WTC11 (cell line): Measurements from ENCODE around the gene MAP3K14. TPM values are rescaled to one million over a fixed set of nuclear protein-coding genes. Genes with fewer than 3 reads are reported as not detected.

Experiments
- ATAC-seq: fragments of 200-7000 bp; cut with Tn5 transposase; 2 replicates; pipeline ENCODE4 v1.10.0; 2021; ENCODE audit warnings: mild to moderate bottlenecking, moderate library complexity
- CTCF ChIA-PET: fragments of 300-600 bp; sonication (Branson Sonifier 250); formaldehyde crosslinking; loops from one replicate; lab custom pipeline; 2021; ENCODE audit warnings: antibody characterized with exemption; lab: Charles Lee
- POLR2A ChIA-PET: fragments of 350-600 bp; sonication (Branson Sonifier 250); formaldehyde crosslinking; loops from one replicate; lab custom pipeline; 2021; ENCODE audit warnings: antibody characterized with exemption; lab: Charles Lee
- DNase-seq: peaks from one replicate; pipeline ENCODE4 v3.0.0; 2021; ENCODE audit warnings: low spot score
- H3K27ac Mint-ChIP-seq: 2 replicates; pipeline ENCODE4 v1.8.0; 2021; ENCODE audit warnings: mixed read lengths
- H3K27me3 Mint-ChIP-seq: 2 replicates; pipeline ENCODE4 v1.8.0; 2021; ENCODE audit warnings: low read depth, mild to moderate bottlenecking, moderate library complexity, mixed read lengths
- H3K36me3 Mint-ChIP-seq: 2 replicates; pipeline ENCODE4 v1.8.0; 2021; ENCODE audit warnings: mixed read lengths
- H3K4me1 Mint-ChIP-seq: 2 replicates; pipeline ENCODE4 v1.8.0; 2022; ENCODE audit warnings: mixed read lengths
- H3K4me3 Mint-ChIP-seq: 2 replicates; pipeline ENCODE4 v1.8.0; 2021; ENCODE audit warnings: mild to moderate bottlenecking, moderate library complexity, mixed read lengths
- H3K9me3 Mint-ChIP-seq: 2 replicates; pipeline ENCODE4 v1.8.0; 2021; ENCODE audit warnings: mixed read lengths
- ELF4 ChIP-seq: sonication (generic); formaldehyde crosslinking; IDR thresholded peaks from 2 replicates; pipeline ENCODE4 v1.8.1; 2022; ENCODE audit warnings: low read depth, mild to moderate bottlenecking, moderate library complexity, missing genetic modification reagents
- GRHL2 ChIP-seq: fragments of 250-450 bp; sonication (Bioruptor Pico); IDR thresholded peaks from 2 replicates; pipeline ENCODE4 v1.8.0; 2022; ENCODE audit warnings: mild to moderate bottlenecking, moderate library complexity; ENCODE audit not compliant: insufficient replicate concordance, severe bottlenecking
- SOX15 ChIP-seq: fragments of 250-450 bp; sonication (Bioruptor Pico); IDR thresholded peaks from 2 replicates; pipeline ENCODE4 v1.9.0; 2021; ENCODE audit warnings: mild to moderate bottlenecking
- TEAD1 ChIP-seq: sonication (generic); formaldehyde crosslinking; IDR thresholded peaks from 2 replicates; pipeline ENCODE4 v1.8.0; 2022; ENCODE audit warnings: mild to moderate bottlenecking, missing genetic modification reagents
- TP53 ChIP-seq: sonication (generic); formaldehyde crosslinking; IDR thresholded peaks from 2 replicates; pipeline ENCODE4 v1.8.1; 2023; ENCODE audit warnings: mild to moderate bottlenecking, missing genetic modification reagents
- USF1 ChIP-seq: sonication (generic); formaldehyde crosslinking; IDR thresholded peaks from 2 replicates; pipeline ENCODE4 v1.8.0; 2022; ENCODE audit warnings: mild to moderate bottlenecking, missing genetic modification reagents
- ZNF232 ChIP-seq: sonication (generic); formaldehyde crosslinking; IDR thresholded peaks from 2 replicates; pipeline ENCODE4 v1.8.0; 2022; ENCODE audit warnings: mild to moderate bottlenecking, missing genetic modification reagents
- total RNA-seq: library from RNA; stranded (reverse); gene quantifications from 3 replicates; pipeline ENCODE4 v1.2.3, GENCODE V29; 2021
- TF ChIP-seq, protein P1 (sequence below): sonication (generic); formaldehyde crosslinking; IDR thresholded peaks from 2 replicates; pipeline ENCODE4 v1.8.1; 2022; ENCODE audit warnings: mild to moderate bottlenecking, missing genetic modification reagents, moderate library complexity, borderline replicate concordance
- TF ChIP-seq, protein P2 (sequence below): sonication (generic); formaldehyde crosslinking; IDR thresholded peaks from 2 replicates; pipeline ENCODE4 v1.8.1; 2022; ENCODE audit warnings: mild to moderate bottlenecking, moderate library complexity, missing genetic modification reagents
- TF ChIP-seq, protein P3 (sequence below): sonication (generic); formaldehyde crosslinking; IDR thresholded peaks from 2 replicates; pipeline ENCODE4 v1.8.0; 2022; ENCODE audit warnings: mild to moderate bottlenecking, missing genetic modification reagents
- TF ChIP-seq, protein P4 (sequence below): fragments of 250-450 bp; sonication (Bioruptor Pico); IDR thresholded peaks from 2 replicates; pipeline ENCODE4 v1.9.0; 2021; ENCODE audit warnings: moderate library complexity, mild to moderate bottlenecking, inconsistent platforms, borderline replicate concordance

MAP3K14 gene
- total RNA-seq, 1 experiment from 2014 or later, result 4.0 TPM

DNA sequence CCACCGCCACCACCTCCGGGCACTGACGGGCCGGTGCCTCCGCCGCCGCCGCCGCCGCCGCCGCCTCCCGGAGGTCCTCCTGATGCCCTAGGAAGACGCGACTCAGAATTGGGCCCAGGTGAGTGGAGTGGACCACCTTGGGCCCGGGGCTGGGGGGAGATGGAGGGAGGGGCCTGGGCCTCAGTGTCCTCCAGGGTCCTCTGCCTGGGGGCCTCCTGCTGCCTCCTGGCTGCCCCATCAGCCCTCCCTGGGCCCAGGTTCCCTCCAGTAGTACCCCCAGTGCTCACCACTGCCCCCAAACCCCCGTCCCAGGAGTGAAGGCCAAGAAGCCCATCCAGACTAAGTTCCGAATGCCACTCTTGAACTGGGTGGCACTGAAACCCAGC lies 74.8 kb downstream of the MAP3K14 start (continued):
- no peak for TF ChIP-seq GRHL2 (CRISPR knock-in tag)
- TF ChIP-seq, protein P1, sequence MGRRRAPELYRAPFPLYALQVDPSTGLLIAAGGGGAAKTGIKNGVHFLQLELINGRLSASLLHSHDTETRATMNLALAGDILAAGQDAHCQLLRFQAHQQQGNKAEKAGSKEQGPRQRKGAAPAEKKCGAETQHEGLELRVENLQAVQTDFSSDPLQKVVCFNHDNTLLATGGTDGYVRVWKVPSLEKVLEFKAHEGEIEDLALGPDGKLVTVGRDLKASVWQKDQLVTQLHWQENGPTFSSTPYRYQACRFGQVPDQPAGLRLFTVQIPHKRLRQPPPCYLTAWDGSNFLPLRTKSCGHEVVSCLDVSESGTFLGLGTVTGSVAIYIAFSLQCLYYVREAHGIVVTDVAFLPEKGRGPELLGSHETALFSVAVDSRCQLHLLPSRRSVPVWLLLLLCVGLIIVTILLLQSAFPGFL, result no peak

- Mint-ChIP-seq H3K27ac (no peak overlapping the region), H3K36me3 (no peaks in the 10 kb centered on the region), H3K9me3 (no peaks in the 10 kb centered on the region), H3K4me1 (peaks cover 12% of the 10 kb centered on the region), H3K4me3 (peak overlapping the region; percentile 77), H3K27me3 (peaks cover 48% of the 10 kb centered on the region)
- DNase-seq, result peak; percentile 79
- ChIA-PET CTCF (interaction anchor here (0.8 to 9.1 kb wide), 16 partner anchors 9 to 154 kb away, joined by 3 to 179 read pairs (median 6); partner anchors contain the start of genes ACBD4 and HEXIM1), POLR2A (interaction anchor here (0.5 to 1.5 kb wide), 2 partner anchors 10 to 29 kb away, joined by 3 to 4 read pairs; no protein-coding TSS in a partner anchor)
- no peak for TF ChIP-seq ZNF232
- TF ChIP-seq, protein P2, sequence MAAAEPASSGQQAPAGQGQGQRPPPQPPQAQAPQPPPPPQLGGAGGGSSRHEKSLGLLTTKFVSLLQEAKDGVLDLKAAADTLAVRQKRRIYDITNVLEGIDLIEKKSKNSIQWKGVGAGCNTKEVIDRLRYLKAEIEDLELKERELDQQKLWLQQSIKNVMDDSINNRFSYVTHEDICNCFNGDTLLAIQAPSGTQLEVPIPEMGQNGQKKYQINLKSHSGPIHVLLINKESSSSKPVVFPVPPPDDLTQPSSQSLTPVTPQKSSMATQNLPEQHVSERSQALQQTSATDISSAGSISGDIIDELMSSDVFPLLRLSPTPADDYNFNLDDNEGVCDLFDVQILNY (CRISPR knock-in tag), result 0 out of 2 replicates have a peak, but pooled peaks have one; percentile 32
- TF ChIP-seq, protein P3, sequence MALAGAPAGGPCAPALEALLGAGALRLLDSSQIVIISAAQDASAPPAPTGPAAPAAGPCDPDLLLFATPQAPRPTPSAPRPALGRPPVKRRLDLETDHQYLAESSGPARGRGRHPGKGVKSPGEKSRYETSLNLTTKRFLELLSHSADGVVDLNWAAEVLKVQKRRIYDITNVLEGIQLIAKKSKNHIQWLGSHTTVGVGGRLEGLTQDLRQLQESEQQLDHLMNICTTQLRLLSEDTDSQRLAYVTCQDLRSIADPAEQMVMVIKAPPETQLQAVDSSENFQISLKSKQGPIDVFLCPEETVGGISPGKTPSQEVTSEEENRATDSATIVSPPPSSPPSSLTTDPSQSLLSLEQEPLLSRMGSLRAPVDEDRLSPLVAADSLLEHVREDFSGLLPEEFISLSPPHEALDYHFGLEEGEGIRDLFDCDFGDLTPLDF (CRISPR knock-in tag), result 0 out of 2 replicates have a peak, but pooled peaks have one; percentile 9
- peak; percentile 55 for ATAC-seq
Measured at GRCh38 chr17:45241328-45242028, 75.3 kb downstream of the MAP3K14 start.

- ATAC-seq (peak; percentile 7), DNase-seq (no peak)
- no peak for TF ChIP-seq TEAD1 (CRISPR knock-in tag)
- no peak for TF ChIP-seq ELF4 (CRISPR knock-in tag)
- no peak for TF ChIP-seq USF1
- no peak for TF ChIP-seq SOX15 (CRISPR knock-in tag)
- TF ChIP-seq TP53 (CRISPR knock-in tag), result 0 out of 2 replicates have a peak, but pooled peaks have one; percentile 21
- TF ChIP-seq, protein P4, sequence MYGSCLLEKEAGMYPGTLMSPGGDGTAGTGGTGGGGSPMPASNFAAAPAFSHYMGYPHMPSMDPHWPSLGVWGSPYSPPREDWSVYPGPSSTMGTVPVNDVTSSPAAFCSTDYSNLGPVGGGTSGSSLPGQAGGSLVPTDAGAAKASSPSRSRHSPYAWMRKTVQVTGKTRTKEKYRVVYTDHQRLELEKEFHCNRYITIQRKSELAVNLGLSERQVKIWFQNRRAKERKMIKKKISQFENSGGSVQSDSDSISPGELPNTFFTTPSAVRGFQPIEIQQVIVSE, result no peak
- TF ChIP-seq, protein P3 (CRISPR knock-in tag), result 0 out of 2 replicates have a peak, but pooled peaks have one; percentile 61
- H3K27ac Mint-ChIP-seq, result no peak overlapping the region
- H3K4me1 Mint-ChIP-seq, result peaks cover 12% of the 10 kb centered on the region
- peaks cover 51% of the 10 kb centered on the region for H3K27me3 Mint-ChIP-seq
- ChIA-PET POLR2A (interaction anchor here (1.5 kb wide), 1 partner anchor 9 kb away, joined by 4 read pairs; no protein-coding TSS in a partner anchor), CTCF (interaction anchor here (1.0 to 9.1 kb wide), 13 partner anchors 8 to 145 kb away, joined by 3 to 179 read pairs (median 9); partner anchors contain the start of genes ACBD4 and HEXIM1)
- no peaks in the 10 kb centered on the region for H3K9me3 Mint-ChIP-seq
- H3K4me3 Mint-ChIP-seq, result peak overlapping the region; percentile 77
- no peaks in the 10 kb centered on the region for H3K36me3 Mint-ChIP-seq
Measured at GRCh38 chr17:45240905-45241327, 75.9 kb downstream of the MAP3K14 start.
